ENCODE data around the gene BRI3BP.

Gene BRI3BP

GRCh38 chr12:124947561-124948398, 45.7 kb upstream of the BRI3BP start:
- no peaks in the 10 kb centered on the region for H3K27me3 ChIP-seq (replicated peaks; ENCODE audit: insufficient read depth, low read length)
- TF ChIP-seq EZH2 (optimal IDR thresholded peaks at IDR 0.05; ENCODE audit: low read depth, low read length) = no peak
- TF ChIP-seq EZH2phosphoT487 (IDR thresholded peaks at IDR 0.05; ENCODE audit: low read length) = no peak
- no peak for TF ChIP-seq CTCF (IDR thresholded peaks at IDR 0.05; ENCODE audit: low read length)
- H3K9ac ChIP-seq (ENCODE audit: low read length) = no peak overlapping the region
- DNase-seq = no peak
- no peaks in the 10 kb centered on the region for H3K36me3 ChIP-seq (replicated peaks; ENCODE audit: insufficient read depth, low read length)
- H3K4me1 ChIP-seq (ENCODE audit: low read length) = no peaks in the 10 kb centered on the region
- no peaks in the 10 kb centered on the region for H4K20me1 ChIP-seq (ENCODE audit: insufficient read depth, low read length)
- no peak overlapping the region for H3K27ac ChIP-seq (ENCODE audit: low read length)
- no peaks in the 10 kb centered on the region for H3K9me3 ChIP-seq (replicated peaks; ENCODE audit: insufficient read depth, low read length)
- no peak overlapping the region for H3K4me3 ChIP-seq (ENCODE audit: low read length)
- H3K9me2 ChIP-seq (replicated peaks; ENCODE audit: insufficient read depth, low read length) = no peaks in the 10 kb centered on the region
- no peaks in the 10 kb centered on the region for H3F3A ChIP-seq (ENCODE audit: insufficient read depth, low read length)
- no peaks in the 10 kb centered on the region for H3K79me2 ChIP-seq (ENCODE audit: low read length)
- H3K4me2 ChIP-seq (ENCODE audit: low read depth, low read length) = no peak overlapping the region
- H2AFZ ChIP-seq (ENCODE audit: low read length) = no peak overlapping the region

- Histone ChIP-seq H3K79me2 (ENCODE audit: low read length) (no peaks in the 10 kb centered on the region), H3K9me3 (replicated peaks; ENCODE audit: insufficient read depth, low read length) (no peaks in the 10 kb centered on the region), H3K27me3 (replicated peaks; ENCODE audit: insufficient read depth, low read length) (no peaks in the 10 kb centered on the region), H3K9me2 (replicated peaks; ENCODE audit: insufficient read depth, low read length) (no peaks in the 10 kb centered on the region), H3K4me2 (ENCODE audit: low read depth, low read length) (no peak overlapping the region), H3K4me3 (ENCODE audit: low read length) (no peak overlapping the region), H3K9ac (ENCODE audit: low read length) (no peak overlapping the region), H3K27ac (ENCODE audit: low read length) (no peak overlapping the region), H3F3A (ENCODE audit: insufficient read depth, low read length) (no peaks in the 10 kb centered on the region), H2AFZ (ENCODE audit: low read length) (no peak overlapping the region), H4K20me1 (ENCODE audit: insufficient read depth, low read length) (no peaks in the 10 kb centered on the region), H3K4me1 (ENCODE audit: low read length) (no peaks in the 10 kb centered on the region), H3K36me3 (replicated peaks; ENCODE audit: insufficient read depth, low read length) (no peaks in the 10 kb centered on the region)
- DNase-seq = no peak
- TF ChIP-seq EZH2 (optimal IDR thresholded peaks at IDR 0.05; ENCODE audit: low read depth, low read length) = no peak
Measured at GRCh38 chr12:124949066-124949465, 44.4 kb upstream of the BRI3BP start.

DNA sequence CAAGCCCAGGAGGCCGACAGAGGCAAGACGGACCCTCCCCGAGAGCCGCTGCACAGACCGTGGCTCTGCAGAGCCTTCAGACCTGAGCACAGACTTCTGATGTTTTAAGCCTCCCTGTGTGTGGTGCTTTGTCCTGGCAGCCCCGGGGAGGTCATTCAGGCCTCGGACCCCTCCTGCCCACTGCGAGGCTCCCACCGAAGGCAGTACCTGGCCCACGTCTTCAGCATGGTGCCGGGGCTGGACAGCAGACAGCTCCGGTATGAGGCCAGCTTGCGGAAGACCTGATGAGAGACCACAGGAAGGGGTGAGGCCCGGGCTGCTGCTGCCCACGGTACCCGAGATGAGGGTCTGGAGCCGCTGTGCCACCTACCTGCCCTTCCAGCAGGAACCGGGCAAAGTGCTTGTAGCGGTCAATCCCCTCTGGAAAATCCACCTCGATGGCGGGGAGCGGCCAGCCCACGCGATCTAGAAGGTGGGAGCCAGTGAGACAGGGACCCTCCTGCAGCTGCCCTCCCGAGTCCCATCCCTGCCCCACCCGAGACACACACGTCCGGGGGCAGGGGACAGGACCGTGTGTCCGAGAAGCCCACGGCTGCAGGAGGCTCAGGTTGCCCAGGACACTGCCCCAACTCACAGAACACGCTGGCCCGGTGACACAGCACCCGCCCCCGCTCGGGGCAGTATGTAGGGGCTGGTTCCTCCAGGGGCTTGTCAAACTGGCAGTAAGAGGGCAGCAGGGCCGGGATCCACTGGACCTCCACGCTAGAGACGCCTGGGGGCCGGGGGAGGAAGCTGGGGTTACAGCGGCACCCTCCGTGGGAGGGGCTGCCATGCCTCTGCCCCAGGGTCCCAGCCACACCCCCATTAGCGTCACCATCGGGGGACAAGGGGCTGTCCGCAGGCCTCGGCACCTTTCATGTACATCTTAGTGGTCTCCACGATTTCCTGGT, 43.4 kb upstream of the BRI3BP start:
- Histone ChIP-seq H3K27ac (ENCODE audit: low read length) (no peak overlapping the region), H3K27me3 (replicated peaks; ENCODE audit: insufficient read depth, low read length) (no peaks in the 10 kb centered on the region), H3K4me1 (ENCODE audit: low read length) (no peaks in the 10 kb centered on the region), H3K9me3 (replicated peaks; ENCODE audit: insufficient read depth, low read length) (no peaks in the 10 kb centered on the region), H3K79me2 (ENCODE audit: low read length) (no peaks in the 10 kb centered on the region), H3K4me3 (ENCODE audit: low read length) (no peak overlapping the region), H3F3A (ENCODE audit: insufficient read depth, low read length) (no peaks in the 10 kb centered on the region), H4K20me1 (ENCODE audit: insufficient read depth, low read length) (no peaks in the 10 kb centered on the region), H3K9me2 (replicated peaks; ENCODE audit: insufficient read depth, low read length) (no peaks in the 10 kb centered on the region), H2AFZ (ENCODE audit: low read length) (no peak overlapping the region), H3K9ac (ENCODE audit: low read length) (no peak overlapping the region), H3K36me3 (replicated peaks; ENCODE audit: insufficient read depth, low read length) (no peaks in the 10 kb centered on the region), H3K4me2 (ENCODE audit: low read depth, low read length) (no peak overlapping the region)
- TF ChIP-seq EZH2 (optimal IDR thresholded peaks at IDR 0.05; ENCODE audit: low read depth, low read length) (no peak), EZH2phosphoT487 (IDR thresholded peaks at IDR 0.05; ENCODE audit: low read length) (no peak), CTCF (IDR thresholded peaks at IDR 0.05; ENCODE audit: low read length) (no peak)
- DNase-seq = no peak

Measured in MM.1S (cell line).